Tibial nerve (tissue), 4 donors: ENCODE measurements around the gene COPA.
A peak's percentile ranks its signal among the peaks of the same experiment; 100 is the strongest.

ENCODE experiments used
- EP300 ChIP-seq, 2 donors: sonication (generic); formaldehyde crosslinking; IDR thresholded peaks; one replicate each; pipeline ENCODE4 v1.6.1; 2017; ENCODE audit warnings: antibody characterized with exemption in 2 of 2, mild to moderate bottlenecking in 1 of 2
- POLR2A ChIP-seq, 2 donors: fragments of 450-650 bp; IDR thresholded peaks; one replicate each; pipeline ENCODE4 v1.6.1; 2017; ENCODE audit warnings: antibody characterized with exemption in 2 of 2, mild to moderate bottlenecking in 2 of 2, moderate library complexity in 2 of 2
- TF ChIP-seq, protein P1 (sequence below), 5 experiments: fragments of 200-600 bp in 3 of 5; fragments of 450-650 bp in 2 of 5; sonication (generic) in 3 of 5; IDR thresholded peaks; one replicate each; pipeline ENCODE4 v1.5.1; 2016 to 2019; ENCODE audit warnings: antibody characterized with exemption in 5 of 5, mild to moderate bottlenecking in 3 of 5, moderate library complexity in 2 of 5

DNA sequence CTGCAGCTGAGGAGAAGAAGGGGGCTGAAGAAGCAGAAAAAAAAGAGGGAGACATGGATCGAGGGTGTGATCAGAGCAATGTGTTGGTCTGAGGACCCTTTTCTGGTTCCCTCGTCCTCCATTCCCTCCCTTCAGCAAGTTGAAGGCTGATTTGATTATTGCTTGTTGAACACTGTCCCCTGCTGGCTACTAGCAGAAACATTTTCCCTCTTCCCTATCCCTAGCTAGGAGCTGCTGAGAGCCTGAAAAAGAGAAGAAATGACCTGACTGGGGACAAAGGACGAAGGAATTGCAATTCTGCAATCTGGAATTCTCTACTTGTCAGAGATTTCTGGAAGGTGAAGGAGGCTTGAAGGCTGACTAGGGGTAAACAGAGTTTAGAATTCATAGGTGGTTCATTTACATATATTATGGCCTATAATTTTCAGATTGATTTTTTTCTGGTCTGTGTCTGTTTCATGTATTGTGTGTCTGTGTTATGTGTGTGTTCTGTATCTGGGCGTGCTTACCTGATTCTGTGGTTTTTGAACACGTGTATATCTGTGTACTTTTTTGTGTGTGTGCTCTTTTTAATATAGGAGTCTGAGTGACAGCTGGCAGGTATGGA is 33.6 kb upstream of the COPA start:
- TF ChIP-seq, protein P1, sequence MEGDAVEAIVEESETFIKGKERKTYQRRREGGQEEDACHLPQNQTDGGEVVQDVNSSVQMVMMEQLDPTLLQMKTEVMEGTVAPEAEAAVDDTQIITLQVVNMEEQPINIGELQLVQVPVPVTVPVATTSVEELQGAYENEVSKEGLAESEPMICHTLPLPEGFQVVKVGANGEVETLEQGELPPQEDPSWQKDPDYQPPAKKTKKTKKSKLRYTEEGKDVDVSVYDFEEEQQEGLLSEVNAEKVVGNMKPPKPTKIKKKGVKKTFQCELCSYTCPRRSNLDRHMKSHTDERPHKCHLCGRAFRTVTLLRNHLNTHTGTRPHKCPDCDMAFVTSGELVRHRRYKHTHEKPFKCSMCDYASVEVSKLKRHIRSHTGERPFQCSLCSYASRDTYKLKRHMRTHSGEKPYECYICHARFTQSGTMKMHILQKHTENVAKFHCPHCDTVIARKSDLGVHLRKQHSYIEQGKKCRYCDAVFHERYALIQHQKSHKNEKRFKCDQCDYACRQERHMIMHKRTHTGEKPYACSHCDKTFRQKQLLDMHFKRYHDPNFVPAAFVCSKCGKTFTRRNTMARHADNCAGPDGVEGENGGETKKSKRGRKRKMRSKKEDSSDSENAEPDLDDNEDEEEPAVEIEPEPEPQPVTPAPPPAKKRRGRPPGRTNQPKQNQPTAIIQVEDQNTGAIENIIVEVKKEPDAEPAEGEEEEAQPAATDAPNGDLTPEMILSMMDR (IDR thresholded peaks at IDR 0.05) = peak; percentile 75 to 90 (median 87)
- no peak for TF ChIP-seq POLR2A (IDR thresholded peaks at IDR 0.05)
- no peak for TF ChIP-seq EP300 (IDR thresholded peaks at IDR 0.05)
